Right atrium auricular region (tissue), 2 donors: ENCODE data around the gene DGKZ. TPM values are rescaled to one million over a fixed set of nuclear protein-coding genes. Genes with fewer than 3 reads are reported as not detected.

Experiments used
- DNase-seq: peaks from one replicate; pipeline ENCODE4 v3.0.0-alpha.2; 2019; ENCODE audit warnings: low spot score
- H3K27ac ChIP-seq, 2 donors: fragments of 200-600 bp; sonication (generic); 1 replicate in 1 of 2; 2 replicates in 1 of 2; pipeline ENCODE4 v1.5.1; 2016 to 2019
- H3K27me3 ChIP-seq, 2 donors: fragments of 200-600 bp; sonication (generic); one replicate each; pipeline versions ENCODE4 v1.5.1 to v1.6.0; 2017 to 2019
- H3K36me3 ChIP-seq: fragments of 200-600 bp; sonication (generic); one replicate; pipeline ENCODE4 v1.5.1; 2016
- H3K4me1 ChIP-seq, 2 donors: fragments of 200-600 bp; sonication (generic); one replicate each; pipeline versions ENCODE4 v1.5.1 to v1.6.0; 2017 to 2019
- H3K4me3 ChIP-seq, 2 donors: fragments of 200-600 bp; sonication (generic); 1 replicate in 1 of 2; 2 replicates in 1 of 2; pipeline ENCODE4 v1.5.1; 2017 to 2019; ENCODE audit warnings: mild to moderate bottlenecking in 1 of 2, moderate library complexity in 1 of 2
- H3K9me3 ChIP-seq, 2 donors: fragments of 200-600 bp; sonication (generic); one replicate each; pipeline ENCODE4 v1.5.1; 2019
- total RNA-seq, 2 donors: library from RNA; depleted of rRNA; stranded (reverse); fragments of >200 nt; gene quantifications; one replicate each; pipeline ENCODE4 v1.1.0, GENCODE V29; 2016
- TF ChIP-seq, protein P1 (sequence below), 2 donors: fragments of 200-600 bp; sonication (generic); IDR thresholded peaks; one replicate each; pipeline ENCODE4 v1.5.1; 2019; ENCODE audit warnings: antibody characterized with exemption in 2 of 2

Gene DGKZ
- total RNA-seq, 2 donors from 2014 or later = 91.7 to 116 TPM

DNA sequence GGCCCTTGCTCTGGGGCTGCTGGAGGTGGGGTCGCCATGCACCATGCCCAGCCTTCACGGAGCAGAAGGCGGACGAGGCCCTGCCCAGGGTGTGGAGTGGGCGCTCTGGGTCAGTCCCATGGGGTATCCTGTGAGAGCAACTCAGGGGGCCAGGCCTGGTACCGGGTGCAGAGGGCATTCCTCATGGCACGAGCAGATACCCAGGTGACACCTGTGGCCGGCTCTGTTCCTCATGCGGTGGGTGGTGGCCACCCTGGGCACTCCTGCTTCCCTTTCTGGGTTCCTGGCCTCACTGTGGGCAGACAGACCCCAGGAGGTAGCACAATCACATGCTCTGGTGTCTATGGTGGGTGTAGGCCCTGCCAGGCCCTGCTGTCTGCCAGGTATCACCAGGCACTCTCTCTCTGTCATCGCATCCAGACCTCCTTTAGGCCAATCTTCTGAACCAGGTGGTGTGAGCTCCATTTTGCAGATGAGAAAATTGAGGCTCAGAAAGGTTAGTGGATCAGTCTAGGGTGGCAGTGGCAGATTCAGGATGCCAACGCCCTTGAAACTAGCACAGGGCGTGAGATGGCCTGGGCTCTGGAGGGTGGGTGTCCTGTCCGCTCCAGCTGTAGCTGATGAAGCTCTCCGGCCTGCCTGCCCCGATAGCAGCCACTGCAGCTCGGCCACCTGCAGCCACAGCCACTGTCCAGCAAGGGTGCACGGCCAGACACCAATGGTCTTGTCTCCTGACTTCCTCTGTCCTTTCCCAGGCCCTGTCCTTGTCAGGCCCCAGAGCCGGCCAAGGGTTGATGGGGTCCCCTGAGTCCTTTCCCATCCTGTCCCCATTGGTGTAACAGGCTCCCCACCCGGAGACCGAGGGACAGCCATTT, 15.1 kb downstream of the DGKZ start:
- H3K36me3 ChIP-seq = no peaks in the 10 kb centered on the region
- H3K27me3 ChIP-seq = no peaks in the 10 kb centered on the region
- peak overlapping the region; percentile 38 to 52 for H3K4me3 ChIP-seq
- H3K4me1 ChIP-seq = peaks cover 5 to 80% of the 10 kb centered on the region in 2 donors
- DNase-seq = no peak
- TF ChIP-seq, protein P1, sequence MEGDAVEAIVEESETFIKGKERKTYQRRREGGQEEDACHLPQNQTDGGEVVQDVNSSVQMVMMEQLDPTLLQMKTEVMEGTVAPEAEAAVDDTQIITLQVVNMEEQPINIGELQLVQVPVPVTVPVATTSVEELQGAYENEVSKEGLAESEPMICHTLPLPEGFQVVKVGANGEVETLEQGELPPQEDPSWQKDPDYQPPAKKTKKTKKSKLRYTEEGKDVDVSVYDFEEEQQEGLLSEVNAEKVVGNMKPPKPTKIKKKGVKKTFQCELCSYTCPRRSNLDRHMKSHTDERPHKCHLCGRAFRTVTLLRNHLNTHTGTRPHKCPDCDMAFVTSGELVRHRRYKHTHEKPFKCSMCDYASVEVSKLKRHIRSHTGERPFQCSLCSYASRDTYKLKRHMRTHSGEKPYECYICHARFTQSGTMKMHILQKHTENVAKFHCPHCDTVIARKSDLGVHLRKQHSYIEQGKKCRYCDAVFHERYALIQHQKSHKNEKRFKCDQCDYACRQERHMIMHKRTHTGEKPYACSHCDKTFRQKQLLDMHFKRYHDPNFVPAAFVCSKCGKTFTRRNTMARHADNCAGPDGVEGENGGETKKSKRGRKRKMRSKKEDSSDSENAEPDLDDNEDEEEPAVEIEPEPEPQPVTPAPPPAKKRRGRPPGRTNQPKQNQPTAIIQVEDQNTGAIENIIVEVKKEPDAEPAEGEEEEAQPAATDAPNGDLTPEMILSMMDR (IDR thresholded peaks at IDR 0.05) = no peak
- no peaks in the 10 kb centered on the region for H3K9me3 ChIP-seq
- H3K27ac ChIP-seq = peak overlapping the region; percentile 88 to 90

DNA sequence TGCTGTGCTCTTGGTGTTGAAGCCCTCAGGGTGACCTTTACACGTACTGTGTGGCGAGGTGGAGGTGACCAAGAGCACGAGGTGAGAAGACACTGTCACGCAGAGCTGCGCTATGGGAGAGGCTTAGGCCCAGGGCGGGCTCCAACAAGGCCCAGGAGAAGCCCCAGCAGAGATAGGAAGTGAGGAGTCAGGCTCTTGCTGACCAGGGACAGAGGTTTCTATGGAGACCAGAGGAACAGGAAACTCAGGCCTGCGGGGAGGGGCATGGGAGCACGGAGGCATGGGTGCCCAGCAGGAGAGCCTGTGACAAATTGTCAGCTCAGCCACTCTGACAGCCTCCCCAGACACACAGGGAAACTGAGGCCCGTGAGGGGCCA, 15.8 kb downstream of the DGKZ start:
- Histone ChIP-seq H3K4me1 (peaks cover 5 to 80% of the 10 kb centered on the region in 2 donors), H3K27ac (peak overlapping the region; percentile 88 to 90), H3K4me3 (peak overlapping the region; percentile 6 to 52), H3K36me3 (peaks cover 3% of the 10 kb centered on the region), H3K9me3 (no peaks in the 10 kb centered on the region), H3K27me3 (no peaks in the 10 kb centered on the region)
- TF ChIP-seq, protein P1 (IDR thresholded peaks at IDR 0.05) = no peak
- peak; percentile 86 for DNase-seq

DNA sequence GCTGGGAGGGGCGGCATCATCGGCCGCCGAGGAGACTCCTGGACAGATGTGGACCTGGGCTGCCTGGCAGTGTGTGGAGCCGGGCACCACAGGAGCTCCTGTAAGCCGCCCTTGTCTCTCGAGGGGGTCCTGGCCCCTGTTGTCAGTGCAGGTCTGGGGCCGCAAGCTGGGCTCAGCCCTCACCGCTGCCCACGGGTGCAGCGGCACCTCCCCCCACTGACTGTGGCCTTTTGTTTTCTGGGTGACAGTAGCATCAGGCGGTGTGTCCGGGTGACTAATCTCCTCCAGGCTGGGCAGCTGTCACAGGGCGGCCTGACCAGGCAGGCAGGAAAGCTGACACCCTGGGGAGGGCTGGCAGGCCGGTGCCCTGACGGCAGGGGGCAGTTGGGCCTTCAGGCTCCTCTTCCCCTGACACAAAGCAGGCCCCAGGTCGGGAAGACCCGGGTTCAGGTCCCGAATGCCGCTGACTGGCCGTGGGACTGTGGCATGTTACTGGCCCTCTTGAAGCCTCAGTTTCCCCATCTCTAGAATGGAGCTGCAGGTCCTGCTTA, 16.3 kb downstream of the DGKZ start:
- DNase-seq = peak; percentile 74
- TF ChIP-seq, protein P1 (IDR thresholded peaks at IDR 0.05) = peak in 1 of 2 donors; percentile 43
- peaks cover 5 to 76% of the 10 kb centered on the region in 2 donors for H3K4me1 ChIP-seq
- peak overlapping the region; percentile 6 to 52 for H3K4me3 ChIP-seq
- no peaks in the 10 kb centered on the region for H3K9me3 ChIP-seq
- H3K27me3 ChIP-seq = no peaks in the 10 kb centered on the region
- H3K36me3 ChIP-seq = peaks cover 9% of the 10 kb centered on the region
- H3K27ac ChIP-seq = peak overlapping the region; percentile 88 to 90

DNA sequence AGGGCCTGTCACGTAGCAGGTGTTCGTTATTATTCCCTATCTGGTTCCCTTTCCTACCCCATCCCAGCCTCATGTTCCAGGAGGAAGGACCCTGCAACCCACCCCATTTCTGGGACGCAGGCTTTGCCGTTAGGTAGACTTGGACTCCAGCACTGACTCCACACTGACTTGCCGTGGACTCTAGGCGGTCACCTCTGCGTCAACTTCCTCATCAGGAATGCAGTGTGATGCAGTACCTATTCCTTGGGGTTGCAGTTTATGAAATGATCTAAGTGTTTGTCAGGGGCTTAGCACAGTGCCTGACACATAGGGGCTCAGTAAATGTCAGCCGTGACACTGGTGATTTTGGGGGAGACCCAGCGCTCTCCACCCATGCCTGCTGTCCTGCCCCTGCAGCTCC, 16.8 kb downstream of the DGKZ start:
- H3K4me3 ChIP-seq = peak overlapping the region in 1 of 2 donors; percentile 52
- H3K4me1 ChIP-seq = peaks cover 5 to 76% of the 10 kb centered on the region in 2 donors
- peak overlapping the region; percentile 88 to 90 for H3K27ac ChIP-seq
- H3K27me3 ChIP-seq = no peaks in the 10 kb centered on the region
- H3K9me3 ChIP-seq = no peaks in the 10 kb centered on the region
- H3K36me3 ChIP-seq = peaks cover 14% of the 10 kb centered on the region
- no peak for DNase-seq
- TF ChIP-seq, protein P1 (IDR thresholded peaks at IDR 0.05) = no peak

DNA sequence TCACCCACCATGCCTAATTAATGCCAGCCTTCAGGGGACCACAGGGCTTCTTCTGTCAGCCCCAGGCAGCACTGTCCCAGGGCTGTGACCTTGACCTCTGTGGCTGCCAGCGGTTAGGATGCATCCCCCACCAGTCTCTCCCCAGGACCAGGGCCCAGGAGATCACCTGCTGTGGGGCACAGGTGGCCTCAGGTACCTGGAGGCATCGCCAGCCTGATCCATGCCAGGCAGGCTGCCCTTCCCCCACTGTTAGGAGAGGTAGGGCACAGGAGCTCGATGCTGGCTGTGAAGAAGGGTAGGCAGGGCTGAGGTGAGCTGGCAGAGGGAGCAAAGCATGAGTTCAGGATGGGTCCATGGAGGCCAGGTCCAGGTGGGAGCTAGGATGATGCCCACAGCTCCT, 17.5 kb downstream of the DGKZ start:
- Histone ChIP-seq H3K36me3 (peaks cover 21% of the 10 kb centered on the region), H3K4me1 (peaks cover 5 to 76% of the 10 kb centered on the region in 2 donors), H3K27ac (peak overlapping the region; percentile 88 to 90), H3K27me3 (no peaks in the 10 kb centered on the region), H3K4me3 (no peak overlapping the region), H3K9me3 (no peaks in the 10 kb centered on the region)
- TF ChIP-seq, protein P1 (IDR thresholded peaks at IDR 0.05) = no peak
- DNase-seq = no peak
